ENCODE results near the gene KIFC1.

KIFC1 gene

DNA sequence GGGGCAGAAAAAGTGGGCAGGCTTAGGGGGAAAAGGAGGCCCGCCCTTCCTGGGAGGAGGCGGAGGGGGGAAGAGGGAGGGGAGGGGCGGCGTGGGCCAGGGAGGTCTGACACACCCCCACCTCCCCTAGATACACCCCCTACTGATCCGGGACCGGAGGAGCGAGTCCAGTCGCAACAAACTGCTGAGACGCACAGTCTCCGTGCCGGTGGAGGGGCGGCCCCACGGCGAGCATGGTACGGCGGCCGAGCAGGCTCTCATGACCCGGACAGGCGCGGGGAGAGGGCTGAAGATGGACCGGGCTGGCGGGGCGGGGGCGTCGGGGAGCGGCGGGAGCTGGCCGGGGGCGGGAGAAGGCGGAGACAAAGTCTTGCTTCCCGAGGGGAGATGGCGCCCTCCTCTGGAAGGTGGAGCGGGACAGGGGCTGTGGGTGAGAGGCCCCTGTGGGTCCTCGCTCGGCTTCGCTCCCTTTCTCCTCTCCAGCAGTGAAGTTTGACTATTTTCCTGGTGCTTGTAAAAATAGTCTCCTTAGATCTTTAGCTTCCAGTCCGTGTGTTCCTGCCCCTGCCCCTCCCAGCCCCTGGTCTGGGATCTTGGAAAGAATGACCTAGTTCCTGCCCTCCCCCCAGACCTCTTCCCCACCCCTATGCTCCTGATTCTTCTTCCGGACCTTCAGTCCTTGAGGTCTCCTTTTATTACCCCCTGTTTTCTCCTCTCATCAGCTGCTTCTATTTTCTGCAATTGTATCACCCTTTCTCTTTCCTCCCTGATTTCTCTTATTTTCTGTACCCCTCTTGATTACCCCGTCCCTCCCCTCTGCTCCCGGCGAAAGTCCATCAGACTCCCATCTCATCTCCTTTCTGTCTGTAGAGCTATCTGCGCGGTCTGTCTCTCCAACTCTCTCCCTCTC, 34.3 kb downstream of the KIFC1 start:
- peak; percentile 80 for DNase-seq (ENCODE audit: low spot score)

DNA sequence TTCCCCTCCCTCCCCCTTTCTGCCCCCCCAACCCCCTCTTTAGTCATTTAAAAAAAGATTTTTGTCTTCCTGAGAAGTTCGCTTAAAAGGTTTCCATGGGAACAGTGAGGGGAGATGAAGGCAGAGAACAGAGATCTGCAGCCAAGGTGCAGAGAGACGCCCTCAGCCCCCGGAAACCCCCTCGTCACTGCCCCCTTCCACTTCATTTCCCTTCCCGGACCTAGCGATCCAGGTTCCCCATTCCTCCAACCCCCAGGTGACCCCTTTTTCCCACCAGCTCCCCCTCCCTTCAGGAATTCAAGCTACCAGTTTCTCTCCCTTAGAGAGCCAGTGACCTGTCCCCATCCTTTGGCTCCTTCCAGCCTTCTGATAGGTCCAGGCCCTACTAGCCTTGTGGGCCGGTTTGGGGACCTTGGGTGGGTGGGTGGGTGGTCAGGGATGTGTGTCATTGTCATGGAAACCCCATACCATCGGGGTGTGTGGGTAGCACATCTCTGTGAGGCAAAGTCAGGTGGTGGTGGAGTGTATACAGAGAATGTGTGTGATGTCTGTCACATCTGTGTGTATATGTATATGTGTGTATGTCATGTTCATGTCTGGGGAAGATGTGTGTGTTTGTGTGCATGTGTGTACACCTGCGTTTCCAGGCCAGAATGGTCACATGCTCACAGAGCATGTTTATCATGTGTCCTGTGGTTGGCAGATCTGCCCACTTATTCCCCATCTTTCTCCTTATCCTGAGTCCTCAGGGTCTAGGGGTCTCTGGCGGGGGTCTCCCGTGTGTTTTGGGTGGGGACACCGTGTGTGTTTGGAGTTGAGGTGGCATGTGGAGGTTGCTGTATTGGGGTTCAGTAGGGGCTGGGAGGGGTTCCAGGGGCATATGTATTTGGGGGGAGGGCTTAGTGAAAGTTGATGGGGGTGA, 35.2 kb downstream of the KIFC1 start:
- DNase-seq (ENCODE audit: low spot score): no peak

DNA sequence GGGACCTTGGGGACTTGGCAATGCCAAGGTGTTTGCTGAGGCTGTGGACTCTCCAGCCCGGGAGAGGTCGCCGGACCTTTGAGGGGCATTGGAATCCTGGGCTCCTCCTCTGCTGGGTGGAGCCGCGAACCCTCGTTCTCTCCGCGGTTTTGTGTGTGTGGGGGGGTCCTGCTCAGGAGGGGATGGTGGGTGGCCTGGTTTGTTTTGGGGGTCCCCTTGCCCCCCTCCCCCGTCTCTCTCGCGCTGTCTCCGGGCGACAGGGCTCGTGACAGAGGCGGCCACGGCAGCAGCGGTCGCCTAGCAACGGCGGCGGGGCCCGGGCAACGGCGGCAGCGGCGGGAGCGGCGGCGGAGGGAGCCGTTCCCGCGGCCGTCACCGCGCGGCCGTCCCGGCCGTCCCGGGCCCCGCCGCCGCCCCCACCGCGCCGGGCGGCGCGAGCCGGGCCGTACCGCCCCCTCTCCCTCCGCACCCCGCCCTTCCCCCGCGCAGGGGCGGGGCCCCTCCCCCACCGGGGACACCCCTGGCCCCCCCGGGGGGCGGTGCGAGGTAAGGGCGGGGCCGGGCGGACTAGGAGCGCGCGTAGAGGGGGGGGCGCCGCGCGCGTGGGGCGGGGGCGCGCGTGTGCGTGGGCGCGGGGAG, 36.1 kb downstream of the KIFC1 start:
- DNase-seq (ENCODE audit: low spot score): peak; percentile 38

DNA sequence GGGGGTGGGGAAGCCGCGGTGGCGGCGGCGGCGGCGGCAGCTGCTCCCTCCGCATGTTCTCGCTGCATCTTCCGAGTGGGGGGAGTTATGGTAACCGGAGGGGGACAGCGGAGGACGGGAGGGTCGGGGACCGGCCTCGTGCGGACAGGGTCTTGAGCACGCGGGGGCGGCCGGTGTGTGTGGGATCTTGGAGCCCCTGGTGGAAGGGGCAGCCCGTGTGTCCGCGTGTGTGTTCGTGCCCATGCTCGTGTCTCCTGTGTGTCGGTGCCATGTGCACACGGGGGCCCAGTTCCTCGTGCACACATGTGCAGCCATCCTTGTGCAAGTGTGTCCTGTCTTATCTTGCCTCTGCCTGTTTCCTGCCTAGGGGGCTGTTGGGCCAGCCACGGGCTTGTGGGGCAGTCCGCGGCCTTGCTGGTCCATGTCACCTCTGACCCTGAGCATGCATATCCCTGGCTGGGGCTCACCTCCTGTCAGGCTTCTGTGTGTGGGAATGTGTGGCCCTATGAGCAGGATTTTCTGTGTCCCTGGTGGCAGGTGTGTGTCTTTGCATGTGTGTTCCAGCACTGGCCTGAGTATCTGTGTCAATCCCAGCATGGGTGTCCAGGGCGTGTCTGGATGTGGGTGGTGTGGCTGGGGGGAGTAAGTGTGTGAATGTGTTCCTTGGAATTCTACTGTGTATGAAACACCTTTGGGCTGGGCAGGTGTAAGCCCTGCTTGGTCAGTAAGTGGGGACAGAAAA, 36.8 kb downstream of the KIFC1 start:
- peak; percentile 25 for DNase-seq (ENCODE audit: low spot score)

DNA sequence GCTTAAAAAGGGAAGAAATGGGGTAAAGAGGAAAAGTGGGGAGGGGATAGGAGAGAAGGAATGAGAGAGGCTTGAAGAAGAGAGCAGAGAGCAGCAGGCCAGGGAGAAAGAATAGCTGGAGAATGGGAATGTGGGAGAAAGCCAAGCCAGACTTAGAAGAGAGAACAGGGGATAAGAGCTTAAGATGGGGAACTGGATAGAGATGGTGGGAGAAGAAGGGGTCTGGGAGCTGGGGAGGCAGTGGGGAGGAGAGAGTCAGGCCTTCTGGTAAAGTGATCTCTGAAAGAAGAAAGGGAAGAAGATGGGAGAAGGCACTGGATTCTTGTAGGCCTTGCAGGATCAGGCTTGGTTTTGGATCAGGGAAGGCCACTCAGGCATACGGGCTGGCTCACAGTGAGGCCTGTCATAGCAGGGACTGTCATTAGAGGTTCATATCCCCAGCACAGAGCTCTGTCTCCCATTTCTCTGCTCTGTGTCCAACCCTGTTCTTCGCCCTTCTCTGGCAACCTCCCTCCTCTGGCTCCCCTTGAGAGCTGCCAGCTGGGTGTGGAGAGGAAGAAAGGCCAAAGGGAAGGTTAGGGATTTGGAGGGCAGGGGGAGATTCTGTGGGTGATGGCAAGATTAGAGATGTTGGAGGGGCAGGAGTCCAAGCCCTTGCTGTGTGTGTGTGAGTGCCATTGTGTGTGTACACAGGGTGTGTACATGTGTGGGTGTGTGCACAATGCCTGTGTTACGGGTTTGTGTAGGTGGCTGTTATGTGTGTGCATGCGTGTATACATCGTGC, 37.5 kb downstream of the KIFC1 start:
- no peak for DNase-seq (ENCODE audit: low spot score)

DNA sequence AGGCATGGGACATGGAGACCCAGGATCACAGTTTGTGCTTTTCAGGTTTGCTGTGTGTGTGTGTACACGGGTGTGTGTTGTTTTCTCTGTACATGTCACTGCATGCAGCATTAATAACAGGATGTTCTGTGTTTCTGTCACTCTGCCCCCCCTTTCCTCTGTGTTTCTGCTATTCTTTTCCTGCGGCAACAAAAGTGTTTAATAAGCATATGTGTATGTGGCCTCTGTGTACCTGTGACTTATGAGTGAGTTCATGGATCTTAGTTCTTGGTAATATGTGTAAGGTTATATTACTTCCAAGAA, 38.1 kb downstream of the KIFC1 start:
- no peak for DNase-seq (ENCODE audit: low spot score)

DNA sequence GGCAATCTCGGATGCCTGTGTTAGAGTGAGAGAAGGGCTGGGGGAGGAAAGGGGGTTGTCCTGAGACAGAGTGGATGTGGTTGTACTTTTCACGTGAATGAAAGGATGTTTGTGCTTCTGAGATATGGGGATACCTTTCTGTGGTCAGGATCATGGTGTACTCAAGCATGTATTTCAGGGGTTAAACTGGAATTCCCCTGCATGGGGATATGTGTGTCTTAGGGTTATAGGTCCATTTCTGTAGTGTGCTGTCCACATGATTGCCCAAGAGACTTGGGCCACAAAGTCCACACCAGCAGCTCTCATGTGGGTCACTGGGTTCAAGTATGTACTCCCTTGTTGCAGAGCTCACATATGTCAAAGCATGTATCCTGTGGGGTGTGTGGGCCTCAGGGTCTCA, 38.7 kb downstream of the KIFC1 start:
- DNase-seq (ENCODE audit: low spot score): no peak

DNA sequence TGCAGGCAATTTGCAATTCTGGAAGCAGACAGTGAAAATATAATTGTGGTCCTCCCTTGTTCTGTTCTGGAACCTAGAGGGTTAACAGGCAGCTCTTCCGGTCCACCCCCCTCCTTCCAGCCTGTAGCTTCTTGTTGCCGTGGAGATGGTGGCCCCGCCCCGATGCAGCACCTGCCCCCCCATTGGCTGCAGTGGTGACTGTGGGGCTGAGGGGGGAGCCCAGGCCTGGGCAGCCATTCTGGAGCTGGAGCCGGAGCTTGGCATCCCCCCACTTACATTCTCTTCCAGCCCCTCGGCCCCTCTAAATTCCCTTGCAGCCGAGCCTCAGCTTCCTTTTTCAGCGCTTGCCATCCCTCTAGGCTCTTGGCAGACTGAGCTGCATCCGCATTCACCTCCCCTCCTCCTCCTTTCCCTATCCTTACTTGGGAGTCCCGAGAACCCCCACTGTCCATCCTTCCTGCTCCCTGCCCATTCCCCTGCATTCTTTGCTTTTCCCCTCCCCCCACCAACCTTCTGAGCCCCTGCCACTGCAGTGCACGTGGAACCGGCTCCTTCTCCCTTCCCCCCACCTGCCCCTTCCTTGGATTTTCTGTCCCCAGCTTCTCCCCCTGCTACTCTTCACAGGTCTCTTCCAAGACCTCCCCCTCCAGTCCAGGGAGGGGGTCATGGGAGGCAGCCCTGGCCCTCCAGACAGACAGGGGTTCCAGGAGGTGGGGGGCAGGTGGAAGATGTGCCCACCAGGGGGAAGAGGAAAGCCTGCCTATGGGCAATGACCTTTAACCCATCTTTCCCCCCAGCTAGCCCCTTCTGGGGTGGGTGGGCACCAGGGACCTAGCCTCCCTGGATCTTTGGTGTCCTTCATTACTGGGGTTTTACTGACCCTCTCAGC, 39.6 kb downstream of the KIFC1 start:
- no peak for DNase-seq (ENCODE audit: low spot score)

DNA sequence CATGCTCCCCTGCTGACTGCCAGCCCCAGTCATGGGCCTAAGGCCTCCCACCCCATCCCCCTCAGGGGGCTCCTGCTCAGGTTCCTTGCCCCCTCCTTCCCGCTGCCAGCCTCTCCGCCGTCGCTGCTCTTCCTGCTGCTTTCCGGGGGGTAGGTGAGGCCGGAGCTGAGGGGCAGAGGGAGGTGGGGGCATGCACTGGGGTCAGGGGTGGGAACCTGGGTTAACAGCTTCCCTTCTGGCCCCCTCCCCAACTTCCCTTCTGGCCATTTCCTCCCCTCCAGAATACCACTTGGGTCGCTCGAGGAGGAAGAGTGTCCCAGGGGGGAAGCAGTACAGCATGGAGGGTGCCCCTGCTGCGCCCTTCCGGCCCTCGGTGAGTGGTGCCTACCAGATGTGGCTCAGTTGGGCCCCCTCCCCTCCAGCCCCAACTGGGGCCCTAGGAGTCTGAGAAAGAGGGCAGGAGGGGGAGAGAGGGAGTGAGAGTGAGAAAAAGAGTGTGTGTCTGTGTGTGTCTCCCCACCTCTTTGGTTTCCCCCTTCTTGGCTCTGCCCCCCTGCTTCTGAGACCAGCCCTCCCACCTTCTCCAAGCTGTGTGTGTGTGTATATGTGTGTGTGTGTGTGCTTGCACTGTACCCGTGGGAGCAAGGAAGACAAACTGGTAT, 40.4 kb downstream of the KIFC1 start:
- DNase-seq (ENCODE audit: low spot score): no peak

DNA sequence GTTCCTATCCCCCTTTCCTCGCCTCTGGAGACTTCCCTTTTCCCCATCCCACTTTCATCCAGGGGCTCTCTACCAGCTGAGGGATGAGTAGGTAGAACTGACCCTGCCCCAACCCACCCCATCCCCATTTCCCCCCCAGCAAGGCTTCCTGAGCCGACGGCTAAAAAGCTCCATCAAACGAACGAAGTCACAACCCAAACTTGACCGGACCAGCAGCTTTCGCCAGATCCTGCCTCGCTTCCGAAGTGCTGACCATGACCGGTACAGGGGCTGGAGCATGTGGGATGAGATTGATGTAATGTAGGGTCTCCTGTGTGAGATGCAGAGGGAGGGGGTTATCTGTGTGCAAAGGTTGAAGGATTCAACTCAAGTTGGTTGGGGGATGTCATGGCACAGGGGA, 40.9 kb downstream of the KIFC1 start:
- DNase-seq (ENCODE audit: low spot score): no peak

DNA sequence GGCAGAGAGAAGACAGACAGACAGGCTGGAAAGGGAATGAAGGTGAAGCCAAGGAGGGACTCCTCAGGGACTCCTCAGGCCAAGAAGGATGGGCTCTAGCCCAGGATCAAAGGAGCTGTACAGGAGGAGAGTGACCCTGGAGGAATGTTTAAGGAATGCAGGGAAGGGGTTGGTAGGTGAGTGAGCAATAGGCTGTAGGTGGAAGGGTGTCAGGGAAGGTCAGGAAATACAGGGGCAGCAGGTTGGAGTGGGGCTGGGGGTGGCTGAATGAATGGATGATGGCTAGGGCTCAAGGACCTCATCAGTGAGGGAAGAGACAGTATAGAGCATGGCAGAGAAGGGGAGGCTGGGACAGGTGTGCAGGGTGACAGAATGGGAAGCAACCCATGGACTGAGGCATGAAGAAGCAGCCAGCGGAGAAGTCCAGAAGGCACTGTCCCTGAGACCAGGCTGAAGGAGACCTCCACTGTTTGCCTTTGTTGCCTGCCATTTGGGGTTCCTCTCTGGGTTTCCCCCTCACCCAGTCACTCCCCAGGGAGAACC, 41.4 kb downstream of the KIFC1 start:
- no peak for DNase-seq (ENCODE audit: low spot score)

DNA sequence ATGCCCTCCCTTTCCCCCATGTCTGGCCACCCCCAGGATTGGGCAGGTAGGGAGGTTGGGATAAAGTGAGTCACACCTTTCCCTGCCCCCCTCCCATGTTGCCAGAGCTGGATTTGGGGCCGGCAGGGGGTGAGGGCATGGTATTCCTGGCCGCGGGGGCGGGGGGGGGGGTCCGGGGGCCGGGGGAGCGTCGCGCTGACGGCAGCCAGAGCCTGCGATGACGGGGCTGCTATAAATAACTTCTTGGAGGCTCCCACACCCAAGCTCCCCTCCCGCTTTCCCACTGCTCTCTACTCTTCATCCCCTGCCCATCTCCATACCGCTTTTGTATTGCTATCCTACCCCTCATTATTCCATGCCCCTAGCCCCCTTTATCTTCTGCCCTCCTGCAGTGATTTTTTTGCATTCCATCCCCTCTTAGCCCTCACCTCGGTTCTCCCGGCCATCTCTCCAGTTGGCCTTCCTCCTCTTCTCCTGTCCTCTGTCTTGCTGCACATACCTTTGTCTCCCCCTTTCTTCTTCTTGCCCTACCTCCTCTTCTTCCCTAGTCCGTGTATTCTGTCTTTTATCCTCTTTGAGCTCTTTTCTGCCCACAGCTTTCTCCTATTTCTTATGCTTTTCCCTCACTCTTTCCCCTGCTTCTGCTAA, 42.0 kb downstream of the KIFC1 start:
- no peak for DNase-seq (ENCODE audit: low spot score)

DNA sequence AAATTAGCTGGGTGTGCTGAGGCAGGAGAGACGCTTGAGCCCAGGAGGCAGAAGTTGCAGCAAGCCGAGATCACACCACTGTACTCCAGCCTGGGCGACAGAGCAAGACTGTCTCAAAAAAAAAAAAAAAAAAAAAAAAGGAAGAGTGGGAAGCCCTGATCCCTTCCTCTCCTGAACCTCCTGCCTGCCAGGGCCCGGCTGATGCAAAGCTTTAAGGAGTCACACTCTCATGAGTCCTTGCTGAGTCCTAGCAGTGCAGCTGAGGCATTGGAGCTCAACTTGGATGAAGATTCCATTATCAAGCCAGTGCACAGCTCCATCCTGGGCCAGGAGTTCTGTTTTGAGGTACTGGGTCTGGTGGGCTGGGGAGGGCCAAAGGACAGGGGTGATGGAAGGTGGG, 43.3 kb downstream of the KIFC1 start:
- no peak for DNase-seq (ENCODE audit: low spot score)

DNA sequence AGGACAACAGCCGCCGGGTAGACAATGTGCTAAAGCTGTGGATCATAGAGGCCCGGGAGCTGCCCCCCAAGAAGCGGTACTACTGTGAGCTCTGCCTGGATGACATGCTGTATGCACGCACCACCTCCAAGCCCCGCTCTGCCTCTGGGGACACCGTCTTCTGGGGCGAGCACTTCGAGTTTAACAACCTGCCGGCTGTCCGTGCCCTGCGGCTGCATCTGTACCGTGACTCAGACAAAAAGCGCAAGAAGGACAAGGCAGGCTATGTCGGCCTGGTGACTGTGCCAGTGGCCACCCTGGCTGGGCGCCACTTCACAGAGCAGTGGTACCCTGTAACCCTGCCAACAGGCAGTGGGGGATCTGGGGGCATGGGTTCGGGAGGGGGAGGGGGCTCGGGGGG, 46.0 kb downstream of the KIFC1 start:
- DNase-seq (ENCODE audit: low spot score): no peak

DNA sequence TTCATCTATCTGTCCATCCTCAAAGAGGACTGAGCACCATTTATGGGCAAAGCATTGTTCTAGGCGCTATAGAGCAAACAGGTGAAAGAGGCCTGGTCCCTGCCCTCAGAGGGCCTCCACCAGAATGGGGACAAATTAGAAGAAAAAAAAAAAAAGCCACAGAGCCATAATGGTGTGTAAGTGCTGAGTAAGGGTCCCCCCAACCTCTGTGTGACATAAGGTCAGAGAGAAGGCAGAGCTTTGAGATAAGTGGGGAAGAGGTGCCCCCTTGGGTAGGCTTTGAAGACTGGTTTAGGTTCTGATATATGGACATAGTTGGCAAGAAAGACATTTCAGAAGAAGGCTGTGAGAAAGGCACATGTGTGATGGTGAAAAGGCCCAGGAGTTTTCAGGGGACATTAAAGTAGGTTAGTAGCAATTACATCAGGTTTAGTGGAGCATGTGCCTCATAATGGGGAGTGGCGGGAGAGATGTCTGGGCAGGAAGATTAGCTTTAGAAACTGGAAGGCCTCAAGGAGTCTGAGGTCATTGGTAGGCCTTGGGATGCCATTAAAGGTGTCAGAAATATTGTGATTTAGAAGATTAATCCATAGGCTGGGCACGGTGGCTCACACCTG, 47.5 kb downstream of the KIFC1 start:
- DNase-seq (ENCODE audit: low spot score): no peak

DNA sequence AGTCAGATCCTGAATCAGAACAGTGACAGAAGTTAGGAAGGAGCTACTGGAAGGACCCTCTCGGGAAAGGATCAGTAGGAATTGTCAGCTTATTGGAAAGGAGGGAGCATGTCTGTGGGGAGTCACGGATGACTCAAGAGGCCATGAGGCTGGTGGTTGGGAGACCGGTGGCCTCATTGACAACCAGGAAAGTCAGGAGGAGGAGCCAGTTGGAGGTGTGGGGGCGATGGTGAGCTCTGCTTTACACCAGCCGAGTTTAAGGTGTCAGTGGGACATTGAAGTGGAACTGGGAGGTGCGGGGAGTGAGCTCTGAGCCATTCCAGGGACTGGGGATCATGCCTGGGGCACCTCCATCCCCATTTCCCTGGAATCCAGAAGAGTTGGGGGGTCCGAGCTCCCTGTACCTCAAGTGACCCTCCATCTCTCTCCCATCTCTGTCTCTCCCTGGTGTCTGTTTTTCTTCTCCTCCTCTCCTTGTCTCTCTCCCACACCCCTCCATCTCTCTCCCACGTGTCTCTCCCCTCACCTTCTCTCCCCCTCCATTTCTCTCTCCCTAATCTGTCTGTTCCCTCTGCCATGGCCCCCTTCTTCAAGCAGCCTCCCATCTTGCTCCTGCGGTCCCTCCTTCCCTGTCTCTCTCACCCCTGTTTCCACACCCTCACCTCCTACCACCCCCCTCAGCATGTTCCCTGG, 48.5 kb downstream of the KIFC1 start:
- DNase-seq (ENCODE audit: low spot score): no peak

DNA sequence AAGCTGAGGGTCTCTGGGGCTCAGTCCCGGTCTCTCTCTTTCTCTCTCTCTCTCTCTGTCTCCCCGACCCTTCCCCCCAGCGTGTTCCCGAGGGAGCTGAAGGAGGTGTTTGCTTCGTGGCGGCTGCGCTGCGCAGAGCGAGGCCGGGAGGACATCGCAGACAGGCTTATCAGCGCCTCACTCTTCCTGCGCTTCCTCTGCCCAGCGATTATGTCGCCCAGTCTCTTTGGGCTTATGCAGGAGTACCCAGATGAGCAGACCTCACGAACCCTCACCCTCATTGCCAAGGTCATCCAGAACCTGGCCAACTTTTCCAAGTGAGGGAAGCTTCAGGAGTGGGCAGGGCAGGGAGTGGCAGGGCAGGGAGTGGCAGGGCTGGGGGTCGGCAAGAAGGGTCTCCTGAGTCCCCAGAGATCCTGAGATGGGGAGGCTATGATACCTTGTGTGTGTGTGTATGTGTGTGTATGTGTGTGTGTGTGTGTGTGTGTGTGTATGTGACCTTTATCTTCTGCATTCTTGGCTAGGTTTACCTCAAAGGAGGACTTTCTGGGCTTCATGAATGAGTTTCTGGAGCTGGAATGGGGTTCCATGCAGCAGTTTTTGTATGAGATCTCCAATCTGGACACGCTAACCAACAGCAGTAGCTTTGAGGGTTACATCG, 49.2 kb downstream of the KIFC1 start:
- no peak for DNase-seq (ENCODE audit: low spot score)

Data from LoVo (cell line).